NK-92 treated with Interleukin-12 subunit alpha and Interleukin-12 subunit beta, amount 100 ng/mL, for 24 hours (cell line): ENCODE results near the gene RSPH9.
A peak's percentile ranks its signal among the peaks of the same experiment; 100 is the strongest.

Experiments
- DNase-seq: peaks from one replicate; lab custom pipeline; 2025; lab: John Stamatoyannopoulos, UW

Gene RSPH9, protein sequence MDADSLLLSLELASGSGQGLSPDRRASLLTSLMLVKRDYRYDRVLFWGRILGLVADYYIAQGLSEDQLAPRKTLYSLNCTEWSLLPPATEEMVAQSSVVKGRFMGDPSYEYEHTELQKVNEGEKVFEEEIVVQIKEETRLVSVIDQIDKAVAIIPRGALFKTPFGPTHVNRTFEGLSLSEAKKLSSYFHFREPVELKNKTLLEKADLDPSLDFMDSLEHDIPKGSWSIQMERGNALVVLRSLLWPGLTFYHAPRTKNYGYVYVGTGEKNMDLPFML

GRCh38 chr6:43644940-43645612 is at the start of gene RSPH9:
RSPH9 (plus strand) TSS chr6:43645036; CDS start chr6:43645099, 63 bp downstream.
- DNase-seq: no peak

GRCh38 chr6:43600595-43600994 is 44.2 kb upstream of the RSPH9 start:
- DNase-seq: no peak

- DNase-seq: no peak
These were observed 40.7 kb upstream of the RSPH9 start for GRCh38 chr6:43604174-43604573.

- DNase-seq: no peak
These were observed 38.8 kb upstream of the RSPH9 start for GRCh38 chr6:43606019-43606418.

DNA sequence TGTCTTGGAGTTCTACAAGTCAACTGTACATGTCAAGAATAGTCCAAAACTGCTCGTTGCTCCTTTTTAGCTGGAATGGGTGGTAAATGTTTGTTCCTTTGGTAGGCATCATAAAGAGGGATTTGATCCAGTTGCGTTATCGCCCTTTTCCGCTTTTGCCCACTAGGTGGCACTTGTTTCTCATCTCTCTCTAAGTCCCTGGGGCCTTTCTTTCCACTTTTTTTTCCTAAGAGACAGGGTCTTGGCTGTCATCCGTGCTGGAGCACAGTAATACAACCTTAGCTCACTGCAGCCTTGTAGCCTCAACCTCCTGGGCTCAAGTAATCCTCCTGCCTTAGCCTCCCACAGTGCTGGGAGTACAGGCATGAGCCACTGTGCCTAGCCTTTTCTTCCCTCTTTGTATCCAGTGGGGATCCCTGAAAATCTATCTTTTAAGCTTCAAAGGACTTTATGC is 36.5 kb upstream of the RSPH9 start:
- DNase-seq: peak; percentile 11

GRCh38 chr6:43608807-43609206 is 36.0 kb upstream of the RSPH9 start:
- no peak for DNase-seq

DNA sequence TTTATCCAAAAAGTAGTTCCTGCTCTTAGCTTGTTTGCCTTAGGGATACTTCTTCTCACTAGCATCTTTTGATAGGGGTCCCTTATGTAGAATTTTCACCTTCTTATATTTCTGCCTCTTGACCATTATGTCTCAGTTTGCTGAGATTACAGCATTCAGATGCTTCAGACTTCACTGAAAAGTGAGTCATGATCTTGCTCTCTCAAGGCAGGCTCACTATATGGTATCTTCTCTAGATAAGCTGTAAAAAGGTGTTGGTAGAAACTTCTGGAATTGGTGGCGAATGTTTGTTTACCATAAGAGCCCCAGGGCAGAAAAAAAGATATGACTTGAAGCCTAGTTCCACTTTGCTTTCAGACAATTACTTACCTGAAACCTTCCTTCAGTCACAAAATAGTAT is 35.4 kb upstream of the RSPH9 start:
- DNase-seq: no peak

DNA sequence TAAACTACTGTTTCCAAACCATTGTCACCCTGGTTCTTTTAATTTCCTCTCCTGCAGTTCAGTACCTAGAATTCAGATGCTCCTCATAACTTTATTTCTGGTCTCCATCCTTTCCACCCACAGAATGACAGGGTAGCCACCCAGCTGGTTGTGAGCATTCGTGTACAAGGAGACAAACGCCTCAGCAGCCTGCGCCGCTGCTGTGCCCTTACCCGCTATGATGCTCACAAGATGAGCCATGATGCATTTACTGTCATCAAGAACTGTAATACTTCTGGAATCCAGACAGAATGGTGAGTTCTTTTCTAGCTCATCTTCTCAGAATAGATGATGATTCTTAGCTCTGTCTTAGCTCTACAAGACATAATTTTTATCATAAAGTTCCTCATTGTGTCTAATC is 34.4 kb upstream of the RSPH9 start:
- DNase-seq: no peak

DNA sequence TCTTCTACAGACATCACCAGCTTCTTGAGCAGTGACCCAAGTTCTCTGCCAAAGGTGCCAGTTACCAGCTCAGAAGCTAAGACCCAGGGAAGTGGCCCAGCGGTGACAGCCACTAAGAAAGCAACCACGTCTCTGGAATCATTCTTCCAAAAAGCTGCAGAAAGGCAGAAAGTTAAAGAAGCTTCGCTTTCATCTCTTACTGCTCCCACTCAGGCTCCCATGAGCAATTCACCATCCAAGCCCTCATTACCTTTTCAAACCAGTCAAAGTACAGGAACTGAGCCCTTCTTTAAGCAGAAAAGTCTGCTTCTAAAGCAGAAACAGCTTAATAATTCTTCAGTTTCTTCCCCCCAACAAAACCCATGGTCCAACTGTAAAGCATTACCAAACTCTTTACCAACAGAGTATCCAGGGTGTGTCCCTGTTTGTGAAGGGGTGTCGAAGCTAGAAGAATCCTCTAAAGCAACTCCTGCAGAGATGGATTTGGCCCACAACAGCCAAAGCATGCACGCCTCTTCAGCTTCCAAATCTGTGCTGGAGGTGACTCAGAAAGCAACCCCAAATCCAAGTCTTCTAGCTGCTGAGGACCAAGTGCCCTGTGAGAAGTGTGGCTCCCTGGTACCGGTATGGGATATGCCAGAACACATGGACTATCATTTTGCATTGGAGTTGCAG is 31.0 kb upstream of the RSPH9 start:
- no peak for DNase-seq

DNA sequence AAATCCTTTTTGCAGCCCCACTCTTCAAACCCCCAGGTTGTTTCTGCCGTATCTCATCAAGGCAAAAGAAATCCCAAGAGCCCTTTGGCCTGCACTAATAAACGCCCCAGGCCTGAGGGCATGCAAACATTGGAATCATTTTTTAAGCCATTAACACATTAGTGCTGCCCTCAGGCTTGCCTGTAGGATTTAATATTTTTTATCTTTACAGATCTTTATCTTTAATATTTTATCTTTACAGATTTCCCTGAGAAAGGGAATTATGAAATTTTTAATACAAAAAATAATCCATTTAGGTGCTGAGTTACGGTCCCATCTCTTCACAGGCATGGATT is 30.5 kb upstream of the RSPH9 start:
- DNase-seq: no peak

- no peak for DNase-seq
These were observed 27.9 kb upstream of the RSPH9 start for GRCh38 chr6:43616725-43617472.

DNA sequence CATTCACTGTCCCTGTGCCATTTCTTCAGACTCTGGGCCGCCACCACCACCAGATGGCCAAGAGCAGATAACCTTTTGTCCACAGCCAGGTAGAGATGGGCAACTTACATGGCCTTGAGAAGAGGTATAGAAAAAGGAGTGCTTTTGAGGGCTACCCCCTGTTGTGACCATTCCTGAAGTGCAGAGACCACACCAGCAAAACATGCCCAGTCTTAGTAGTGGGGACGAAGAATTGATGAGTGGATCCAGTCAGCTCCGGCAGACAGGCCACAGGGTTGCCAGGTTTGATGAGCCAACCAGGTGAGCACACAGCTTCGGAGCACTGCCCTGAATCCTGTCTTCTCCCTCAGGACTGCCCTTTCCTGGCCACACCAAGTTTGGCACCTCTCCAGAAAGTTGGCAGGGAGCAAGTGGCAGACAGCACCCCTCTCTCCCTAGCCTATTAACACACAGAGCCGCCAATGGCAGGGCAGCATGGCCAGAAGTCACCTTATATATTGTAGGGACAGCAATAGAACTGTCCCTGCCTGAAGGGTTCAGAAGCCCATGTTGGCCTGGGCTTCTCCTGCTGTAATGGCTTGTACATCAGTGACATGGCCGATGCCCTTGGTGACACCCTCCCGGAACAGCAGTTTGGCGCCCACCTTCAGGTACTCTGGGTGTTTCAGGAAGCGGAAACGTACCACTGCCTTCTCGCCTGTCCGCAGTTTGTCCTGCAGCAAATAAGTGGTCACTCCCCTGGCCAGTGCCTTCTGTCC is 23.6 kb upstream of the RSPH9 start:
- DNase-seq: no peak

GRCh38 chr6:43621836-43622180 is 23.0 kb upstream of the RSPH9 start:
- no peak for DNase-seq

GRCh38 chr6:43622541-43622940 is 22.3 kb upstream of the RSPH9 start:
- no peak for DNase-seq

DNA sequence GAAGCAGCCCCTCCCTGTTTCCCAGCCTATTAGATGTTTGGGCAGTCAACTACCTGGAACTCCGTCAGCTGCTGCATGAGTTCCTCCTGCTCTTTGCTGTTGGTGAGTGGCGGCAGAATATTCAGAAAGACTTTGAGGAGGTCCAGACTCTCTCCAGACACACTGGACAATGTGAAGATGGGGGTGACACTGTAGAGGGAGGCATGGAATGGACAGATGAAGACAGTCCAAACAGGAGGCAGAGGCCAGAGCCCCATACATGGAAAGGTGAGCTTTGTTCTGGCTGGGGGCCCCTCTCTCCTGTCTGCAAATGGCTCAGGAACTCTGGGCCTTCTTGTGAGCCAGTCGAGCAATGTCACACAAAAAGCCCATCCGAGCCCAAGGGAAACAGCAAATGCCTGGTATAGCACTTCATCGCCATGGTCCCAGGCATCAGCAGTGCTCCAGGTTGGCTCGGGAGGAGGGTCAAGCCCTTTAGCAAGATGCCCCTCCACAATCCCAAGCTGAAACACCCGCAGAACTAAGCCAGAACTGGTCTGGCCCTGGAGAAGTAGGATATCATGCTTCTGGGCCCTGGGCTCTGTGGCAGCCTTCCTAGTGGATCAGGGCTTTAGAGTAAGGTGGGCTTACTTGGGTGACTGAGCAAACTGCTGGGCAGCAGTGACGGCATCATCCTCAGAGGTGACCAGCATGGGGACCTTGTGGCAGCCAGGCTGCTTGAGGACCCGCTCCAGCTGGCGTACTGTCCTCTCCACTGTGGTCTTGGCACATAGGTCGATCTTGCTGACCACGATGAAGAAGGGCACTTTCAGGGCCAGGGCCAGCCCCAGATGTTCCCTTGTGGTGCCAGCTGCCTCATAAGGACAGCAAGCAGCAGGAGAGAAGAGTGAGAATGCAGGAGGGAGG is 20.7 kb upstream of the RSPH9 start:
- DNase-seq: no peak

DNA sequence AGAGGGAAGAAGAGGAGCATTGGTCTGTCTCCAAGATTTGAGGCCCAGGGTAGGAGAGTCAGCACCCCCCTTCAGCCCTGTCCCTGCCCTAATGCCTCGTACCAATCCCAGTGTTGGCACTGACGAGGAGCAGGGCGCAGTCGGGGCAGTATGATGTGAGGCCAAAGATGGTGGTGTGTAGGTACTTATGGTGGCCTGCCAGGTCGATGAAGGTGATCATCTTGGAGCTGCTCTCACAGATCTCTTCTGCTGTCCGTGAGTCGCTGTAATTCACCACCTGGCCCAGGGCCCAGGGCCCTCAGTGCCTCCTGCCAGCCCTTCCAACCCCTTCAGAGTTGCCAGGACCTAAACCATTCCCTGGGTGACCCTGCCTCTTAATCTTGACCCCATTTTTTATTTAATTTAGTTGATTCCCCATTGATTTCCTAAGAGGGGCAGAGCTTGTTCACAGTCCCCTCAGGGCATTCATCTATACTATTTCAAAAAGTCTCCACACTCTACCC is 20.0 kb upstream of the RSPH9 start:
- no peak for DNase-seq

GRCh38 chr6:43625393-43625992 is 19.3 kb upstream of the RSPH9 start:
- DNase-seq: no peak

- peak; percentile 28 for DNase-seq
These were observed 17.6 kb upstream of the RSPH9 start for GRCh38 chr6:43627008-43627825.

DNA sequence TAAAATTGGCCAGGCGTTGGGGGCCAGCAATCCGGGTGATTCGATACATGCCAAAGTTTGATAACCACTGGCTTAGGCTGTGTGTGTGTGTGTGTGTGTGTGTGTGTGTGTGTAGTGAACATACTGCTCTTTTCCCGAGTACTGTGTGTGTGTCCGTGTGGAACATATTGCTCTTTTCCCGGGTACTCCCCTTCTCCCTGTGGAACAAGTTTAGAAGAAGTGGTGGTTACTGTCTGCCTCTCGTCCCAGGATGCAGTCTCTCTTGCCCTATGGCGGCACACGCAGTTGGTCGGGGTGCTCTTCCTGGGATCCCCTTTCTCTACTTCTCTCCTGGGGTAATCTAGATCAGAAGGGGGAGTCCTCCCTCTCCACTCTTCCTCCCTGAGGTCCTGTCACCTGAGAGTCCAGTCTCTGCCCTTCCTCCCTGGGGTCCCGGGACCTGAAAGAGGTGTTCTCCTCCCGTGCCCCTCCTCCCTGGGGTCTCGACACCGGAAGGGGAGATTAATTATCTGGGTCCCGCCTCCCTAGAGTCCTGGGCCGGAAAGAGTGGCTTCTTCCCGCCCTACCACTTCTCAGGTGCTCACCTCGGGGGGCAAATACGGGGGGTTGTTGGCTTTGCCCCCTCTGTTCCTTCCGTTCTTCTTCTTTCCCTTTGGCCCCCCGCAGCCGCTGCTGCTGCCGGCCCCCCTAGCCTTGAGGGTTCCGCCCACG is 16.3 kb upstream of the RSPH9 start:
- DNase-seq: peak; percentile 68
